ENCODE results near the gene GLB1L. TPM values are rescaled to one million over a fixed set of nuclear protein-coding genes. Genes with fewer than 3 reads are reported as not detected.

GLB1L gene
- total RNA-seq (2021) (6.9 and 8.4 TPM in 2 replicates), Bru-seq, nascent RNA (percentile 44 among the genes with signal in this experiment), BruChase-seq, experiment 1, labeled RNA remaining after a 2-hour chase (percentile 40 among the genes with signal in this experiment), BruChase-seq, experiment 2, labeled RNA remaining after a 6-hour chase (percentile 50 among the genes with signal in this experiment)
- long read RNA-seq, partial matches to known transcripts, result 1 of 10 reads
- long read RNA-seq, other reads (novel, unspliced or antisense), result 5 of 10 reads

GRCh38 chr2:219245148-219245898 is at the start of gene GLB1L, which contains the start of gene STK16:
Gene GLB1L, minus strand, starts transcription at chr2:219245444. Its CDS starts 1,871 bp downstream, at chr2:219243573.
Gene STK16, plus strand, starts transcription at chr2:219245479. Its CDS starts 521 bp downstream, at chr2:219246000.
- POLR2A ChIA-PET (ENCODE audit: low non-redundant PET), result no interaction called here
- no peaks in the 10 kb centered on the region for H3K9me3 ChIP-seq (ENCODE audit: low read depth, low read length, poor library complexity, severe bottlenecking)
- TF ChIP-seq EZH2 (IDR thresholded peaks at IDR 0.05; ENCODE audit: borderline replicate concordance, low read depth, low read length, poor library complexity, severe bottlenecking) (no peak), CTCF (conservative IDR thresholded peaks at IDR 0.05; ENCODE audit: low read depth, low read length) (no peak)
- peaks cover 6% of the 10 kb centered on the region for H3K36me3 ChIP-seq (ENCODE audit: insufficient read depth, low read length, poor library complexity, severe bottlenecking)
- H3K27me3 ChIP-seq (replicated peaks; ENCODE audit: insufficient read depth, low read depth, low read length, poor library complexity), result no peaks in the 10 kb centered on the region
- DNase-seq (ENCODE audit: low spot score), result peak; percentile 88
- intact Hi-C loops (cut with micrococcal nuclease; ENCODE audit: unreplicated experiment), result no loop called here
- peak within 1 kb of the TSS; percentile 85 for H3K4me3 ChIP-seq (ENCODE audit: low read depth, low read length, poor library complexity, severe bottlenecking)
- CTCF ChIA-PET, result interaction anchor here (1.3 kb wide), 1 partner anchor 50 kb away, joined by 4 read pairs; no protein-coding TSS in a partner anchor
- H3K4me1 ChIP-seq (ENCODE audit: insufficient read depth, low read length, poor library complexity, severe bottlenecking), result peaks cover 22% of the 10 kb centered on the region
- no TSS peak for BruUV-seq (replicated peaks)
- H3K27ac ChIP-seq (ENCODE audit: low read depth, low read length, poor library complexity, severe bottlenecking), result peak within 1 kb of the TSS; percentile 85

DNA sequence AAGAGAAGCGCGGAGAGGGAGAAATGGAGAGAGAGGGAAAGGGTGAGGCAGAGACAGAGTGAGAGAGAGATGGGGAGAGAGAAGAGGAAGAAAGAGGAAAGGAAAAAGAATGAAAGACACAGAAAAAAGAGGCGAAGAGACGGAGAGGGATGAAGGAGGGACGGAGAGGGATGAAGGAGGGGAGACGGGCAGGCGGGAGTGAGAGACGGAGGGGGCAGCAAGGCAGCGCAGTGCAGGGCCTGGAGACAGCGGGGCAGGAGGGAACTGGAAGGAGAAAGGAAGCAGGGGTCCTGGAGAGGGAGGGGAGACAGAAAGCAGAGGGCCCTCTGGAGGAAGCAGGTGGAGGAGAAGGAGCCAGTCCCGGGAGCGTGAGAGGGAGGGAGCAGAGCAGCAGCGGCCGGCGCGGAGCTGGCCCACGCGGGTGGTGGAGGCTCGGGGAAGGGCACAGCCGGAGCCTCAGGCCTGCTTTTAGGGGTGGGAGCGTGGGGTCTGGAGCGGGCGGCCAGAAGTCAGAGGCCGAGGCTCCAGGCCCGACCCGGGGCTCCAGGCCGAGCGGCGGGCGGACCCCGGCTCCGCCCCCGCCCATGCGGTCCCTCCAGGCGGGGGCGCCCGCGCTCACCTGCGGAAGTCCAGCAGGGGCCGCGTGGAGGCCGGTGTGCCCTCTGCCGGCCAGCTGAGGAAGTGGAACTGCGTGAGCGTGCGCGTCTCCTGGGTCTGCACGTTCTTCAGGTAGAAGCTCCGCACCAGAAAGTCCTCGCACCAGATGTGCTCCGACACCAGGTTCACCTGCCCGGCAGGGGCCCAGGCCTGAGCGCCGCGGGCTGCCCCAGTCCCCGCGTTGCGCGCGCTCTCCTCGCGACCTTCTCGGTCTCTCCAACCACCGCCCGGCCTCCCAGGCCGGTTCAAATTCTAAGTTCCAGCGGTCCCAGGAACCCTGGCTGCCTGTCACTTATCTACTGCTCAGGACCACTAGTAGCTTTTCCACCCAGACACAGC is 49.4 kb upstream of the GLB1L start:
- POLR2A ChIA-PET (ENCODE audit: low non-redundant PET), result no interaction called here

More for the DNA sequence above, 49.4 kb upstream of the GLB1L start:
- DNase-seq (ENCODE audit: low spot score), result peak; percentile 84
- H3K27me3 ChIP-seq (replicated peaks; ENCODE audit: insufficient read depth, low read depth, low read length, poor library complexity), result peaks cover 9% of the 10 kb centered on the region
- BruUV-seq (replicated peaks), result no TSS peak
- H3K36me3 ChIP-seq (ENCODE audit: insufficient read depth, low read length, poor library complexity, severe bottlenecking), result no peaks in the 10 kb centered on the region
- intact Hi-C loops (cut with micrococcal nuclease; ENCODE audit: unreplicated experiment), result loop anchor here (1.0 to 10.0 kb wide), 5 partner anchors 81 to 440 kb away; partner anchors contain the start of genes CNPPD1, NHEJ1, RETREG2 and WNT6
- peak overlapping the region; percentile 59 for H3K4me3 ChIP-seq (ENCODE audit: low read depth, low read length, poor library complexity, severe bottlenecking)
- no peaks in the 10 kb centered on the region for H3K9me3 ChIP-seq (ENCODE audit: low read depth, low read length, poor library complexity, severe bottlenecking)
- H3K27ac ChIP-seq (ENCODE audit: low read depth, low read length, poor library complexity, severe bottlenecking), result peak overlapping the region; percentile 56
- CTCF ChIA-PET, result interaction anchor here (0.6 to 2.0 kb wide), 14 partner anchors 8 to 235 kb away, joined by 3 to 22 read pairs (median 4); partner anchors contain the start of genes CNPPD1, DNAJB2, DNPEP and GLB1L
- peak; percentile 92 for TF ChIP-seq CTCF (conservative IDR thresholded peaks at IDR 0.05; ENCODE audit: low read depth, low read length)
- no peak for TF ChIP-seq EZH2 (IDR thresholded peaks at IDR 0.05; ENCODE audit: borderline replicate concordance, low read depth, low read length, poor library complexity, severe bottlenecking)
- H3K4me1 ChIP-seq (ENCODE audit: insufficient read depth, low read length, poor library complexity, severe bottlenecking), result peaks cover 4% of the 10 kb centered on the region
